Cardiac fibroblast (primary cell): Measurements from ENCODE around the gene STAB2.

Source experiments
- DNase-seq, 2 donors: peaks; one replicate each; pipeline versions ENCODE4 v3.0.0 to v3.0.0-alpha.2; 2010; ENCODE audit warnings: low read depth in 2 of 2
- H3K4me3 ChIP-seq, 2 donors: replicated peaks in 1 of 2; 1 replicate in 1 of 2; 2 replicates in 1 of 2; pipeline ENCODE4 v1.5.1; 2011; ENCODE audit warnings: low read depth in 2 of 2, low read length in 2 of 2, mild to moderate bottlenecking in 2 of 2, moderate library complexity in 1 of 2
- CTCF ChIP-seq: IDR thresholded peaks from one replicate; pipeline ENCODE4 v1.5.1; 2011; ENCODE audit warnings: low read depth, mild to moderate bottlenecking, low read length, inconsistent platforms

Gene STAB2

DNA sequence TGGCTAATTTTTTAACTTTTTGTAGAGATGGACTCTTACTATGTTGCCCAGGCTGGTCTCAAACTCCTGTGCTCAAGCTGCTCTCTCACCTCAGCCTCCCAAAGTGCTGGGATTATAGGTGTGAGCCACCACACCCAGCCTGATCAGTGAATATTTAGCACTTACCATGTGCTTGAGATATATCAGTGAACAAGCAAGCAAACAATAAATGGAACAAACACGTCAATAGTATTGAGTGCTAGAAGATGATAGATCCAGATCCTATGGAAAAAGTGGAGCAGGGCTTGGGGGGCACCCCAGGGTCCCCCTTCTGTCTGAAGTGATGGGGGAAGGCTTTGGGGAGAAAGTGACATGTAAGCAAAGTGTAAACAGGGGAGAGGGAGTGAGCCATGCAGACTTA, 170.2 kb downstream of the STAB2 start:
- no peak for TF ChIP-seq CTCF
- H3K4me3 ChIP-seq = no peak overlapping the region
- no peak for DNase-seq

DNA sequence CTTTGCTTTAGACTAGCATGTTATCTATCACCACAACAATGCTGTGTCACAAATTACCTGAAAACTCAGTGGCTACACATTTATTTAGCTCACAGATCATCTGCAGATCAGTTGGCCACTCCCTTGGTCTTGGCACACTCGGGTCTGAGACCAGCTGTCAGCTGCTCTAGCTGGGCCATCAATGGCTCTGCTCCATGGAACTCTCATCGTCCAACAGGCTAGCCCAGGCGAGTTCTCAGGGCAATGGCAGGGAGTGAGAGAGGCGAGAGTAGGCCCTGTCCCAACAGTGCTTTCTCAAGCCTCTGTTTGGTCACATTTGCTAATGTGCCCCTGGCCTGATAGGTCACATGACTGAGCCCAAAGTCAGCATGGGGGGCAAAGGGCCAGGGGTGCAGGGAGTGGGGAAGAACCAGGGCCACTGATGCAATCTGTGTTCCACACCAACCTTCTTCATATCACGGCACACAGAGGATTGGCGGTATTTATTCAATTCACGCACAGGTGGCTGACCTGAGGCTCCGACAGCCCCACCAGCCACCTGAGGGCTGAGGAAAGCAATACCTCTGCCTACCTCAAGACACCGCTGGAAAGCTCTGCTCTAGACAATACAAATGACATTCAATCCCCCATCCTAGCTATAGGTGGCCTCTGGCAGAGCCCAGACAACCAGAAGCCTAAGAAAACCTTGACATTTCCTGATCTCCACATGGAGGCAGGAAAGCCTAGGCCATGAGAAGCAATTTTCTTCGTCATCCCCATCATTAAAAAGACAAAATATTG, 171.4 kb downstream of the STAB2 start:
- no peak overlapping the region for H3K4me3 ChIP-seq
- TF ChIP-seq CTCF = no peak
- DNase-seq = no peak

DNA sequence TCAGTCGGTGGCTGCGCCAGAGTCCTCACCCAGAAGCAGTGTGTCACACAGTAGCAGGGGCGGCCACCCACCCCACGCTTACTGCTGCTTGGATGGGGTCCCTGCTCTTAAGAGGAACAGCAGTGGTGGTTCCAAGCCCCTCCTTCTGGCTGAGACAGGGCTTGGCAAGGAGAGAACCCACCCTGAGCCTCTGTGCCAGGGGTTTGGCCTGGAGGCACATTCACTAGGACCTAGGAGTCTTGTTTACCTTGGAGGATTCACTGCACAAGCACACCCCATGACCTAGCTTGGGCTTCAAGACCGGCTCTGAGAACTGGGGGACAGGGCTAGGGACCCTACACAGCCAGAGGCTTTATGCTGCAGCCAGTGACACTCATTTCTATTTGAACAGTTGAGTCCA, 175.4 kb downstream of the STAB2 start:
- no peak for TF ChIP-seq CTCF
- H3K4me3 ChIP-seq = no peak overlapping the region
- no peak for DNase-seq

DNA sequence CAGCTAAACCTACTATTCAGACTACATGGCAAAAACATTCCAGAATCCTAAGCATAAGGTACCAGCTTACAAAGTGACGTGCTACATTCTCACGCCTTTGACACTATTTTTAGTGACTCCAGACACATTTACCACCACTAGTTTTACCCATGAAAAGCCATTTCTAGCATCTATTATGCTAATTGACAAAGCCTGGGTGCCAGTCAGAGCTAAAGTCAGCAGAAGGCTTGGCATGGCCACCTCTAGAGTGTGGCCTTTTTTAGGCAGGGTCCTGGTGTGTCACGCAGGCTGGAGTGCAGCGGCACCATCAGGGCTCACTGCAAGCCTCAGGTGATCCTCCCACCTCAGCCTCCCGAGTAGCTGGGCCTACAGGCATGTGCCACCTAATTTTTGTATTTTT, 178.2 kb downstream of the STAB2 start:
- H3K4me3 ChIP-seq = no peak overlapping the region
- no peak for TF ChIP-seq CTCF
- no peak for DNase-seq

GRCh38 chr12:103766028-103766427, 179.0 kb downstream of the STAB2 start:
- H3K4me3 ChIP-seq = no peak overlapping the region
- DNase-seq = no peak
- TF ChIP-seq CTCF = no peak

DNA sequence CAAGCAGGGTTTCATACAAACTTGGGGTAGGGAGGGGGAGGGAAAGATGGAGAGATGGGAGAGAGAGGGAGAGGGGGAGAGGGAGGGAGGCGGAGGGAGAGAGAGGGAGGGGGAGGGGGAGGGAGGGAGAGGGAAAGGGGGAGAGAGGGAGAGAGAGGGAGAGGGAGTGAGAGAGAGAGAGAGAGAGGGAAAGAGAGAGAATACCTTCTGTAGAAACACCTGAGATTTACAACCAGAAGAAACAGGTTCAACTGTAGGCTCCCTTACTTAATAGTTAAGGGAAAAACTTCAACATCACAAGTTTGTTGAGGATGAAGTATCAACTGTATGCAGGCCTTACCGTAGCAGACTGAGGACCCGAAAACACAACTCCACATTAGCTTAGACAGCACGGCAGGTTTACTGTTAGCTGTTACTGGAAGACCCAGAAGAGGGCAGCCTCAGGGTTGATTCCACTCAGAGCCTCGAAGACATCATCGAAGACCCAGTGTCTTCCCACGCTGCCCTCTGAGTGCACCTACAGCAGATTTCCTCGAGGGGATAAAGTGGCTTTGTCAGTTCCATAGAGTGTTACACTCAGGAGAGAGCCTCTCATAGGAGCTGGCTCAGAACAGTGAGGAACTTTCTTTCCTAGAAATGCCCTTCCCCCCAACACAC, 181.5 kb downstream of the STAB2 start:
- no peak for DNase-seq
- TF ChIP-seq CTCF = no peak
- no peak overlapping the region for H3K4me3 ChIP-seq
